Stimulated activated CD4-positive, alpha-beta T cell treated with anti-CD3 and anti-CD28 coated beads, Interleukin-12 subunit alpha, Interleukin-12 subunit beta, amount 100 ng/mL, for 4 hours (primary cell): ENCODE results near the gene PIK3CB.
"Not testable (repeated sequence)": the region's sequence is repeated elsewhere in the genome, so short reads cannot be mapped to it uniquely, and the experiment has no call there.

Experiments used
- DNase-seq: peaks from one replicate; pipeline ENCODE4 v3.0.0-alpha.2; 2020

The PIK3CB gene

DNA sequence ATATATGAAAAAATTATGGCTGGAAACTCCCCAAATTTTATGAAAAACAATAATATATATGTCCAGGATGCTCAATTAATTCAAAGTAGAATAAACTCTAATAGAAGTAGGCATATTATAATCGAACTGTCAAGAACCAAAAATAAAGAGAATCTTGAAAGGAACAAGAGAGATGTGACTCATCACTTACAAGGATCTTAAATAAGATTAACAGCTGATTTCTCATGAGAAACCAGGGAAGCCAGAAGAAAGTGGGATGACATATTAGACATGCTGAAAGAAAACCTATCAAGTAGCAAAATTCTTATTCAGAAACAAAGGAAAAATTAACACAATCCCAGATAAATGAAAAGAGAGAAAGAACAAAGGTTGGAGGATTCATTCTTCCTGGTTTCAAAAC is 159.3 kb downstream of the PIK3CB start:
- DNase-seq = no peak

DNA sequence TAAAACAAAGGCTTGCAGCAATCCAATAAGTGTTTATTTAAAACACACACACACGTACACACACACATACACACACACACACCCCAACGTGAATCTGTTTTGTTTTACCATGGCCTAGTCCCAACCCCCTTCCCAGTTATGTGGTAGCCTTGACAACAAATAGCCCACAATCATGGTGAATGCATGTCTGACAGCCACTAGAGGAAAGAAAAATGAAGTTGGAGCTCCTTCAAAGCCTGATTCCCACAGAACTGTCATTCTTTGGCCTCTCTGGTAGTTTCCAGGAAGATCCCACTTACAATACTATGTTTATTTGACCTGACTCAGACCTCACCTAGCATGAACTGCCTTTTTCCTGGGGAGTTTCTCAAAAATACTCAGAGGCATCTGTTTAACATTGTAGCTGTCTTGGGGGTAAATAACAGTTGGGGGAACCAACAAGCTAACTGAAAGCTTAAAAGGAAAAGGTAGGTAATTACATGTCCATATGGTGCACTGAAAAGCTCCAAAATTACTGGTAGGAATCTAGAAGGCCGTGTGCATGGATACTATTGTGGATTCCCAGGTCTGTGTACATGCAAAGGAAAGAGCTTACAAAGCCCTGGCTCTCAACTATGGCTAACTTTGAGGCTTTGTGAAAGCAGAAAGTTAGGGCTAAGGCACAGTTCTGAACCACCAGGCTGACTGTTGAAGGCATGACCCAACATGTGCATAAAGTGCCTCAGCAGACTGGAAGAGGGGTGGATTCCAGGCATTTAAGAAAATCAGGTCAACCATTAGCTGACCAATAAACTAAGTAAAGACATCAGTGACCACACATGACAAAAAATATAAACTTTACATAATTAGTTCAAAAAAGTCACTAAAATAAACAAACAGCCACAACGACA is 160.8 kb downstream of the PIK3CB start:
- DNase-seq = no peak

DNA sequence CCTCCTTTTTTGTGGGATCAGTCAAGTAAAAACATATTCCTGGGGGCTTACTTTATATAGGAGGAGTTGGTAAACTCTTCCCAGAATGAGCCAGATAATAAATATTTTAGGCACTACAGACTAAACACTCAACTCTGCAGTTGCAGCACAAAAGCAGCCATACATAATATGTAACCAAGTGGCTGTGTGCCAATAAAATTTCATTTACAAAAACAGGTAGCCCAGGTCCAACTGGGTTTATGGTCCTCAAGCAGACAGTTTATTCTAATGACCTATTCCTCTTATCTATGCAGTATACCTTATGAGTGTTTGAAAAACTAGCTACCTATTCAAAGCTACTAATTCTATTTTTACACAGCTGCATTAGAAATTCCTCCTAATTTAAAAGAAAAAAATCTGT is 164.3 kb downstream of the PIK3CB start:
- no peak for DNase-seq

DNA sequence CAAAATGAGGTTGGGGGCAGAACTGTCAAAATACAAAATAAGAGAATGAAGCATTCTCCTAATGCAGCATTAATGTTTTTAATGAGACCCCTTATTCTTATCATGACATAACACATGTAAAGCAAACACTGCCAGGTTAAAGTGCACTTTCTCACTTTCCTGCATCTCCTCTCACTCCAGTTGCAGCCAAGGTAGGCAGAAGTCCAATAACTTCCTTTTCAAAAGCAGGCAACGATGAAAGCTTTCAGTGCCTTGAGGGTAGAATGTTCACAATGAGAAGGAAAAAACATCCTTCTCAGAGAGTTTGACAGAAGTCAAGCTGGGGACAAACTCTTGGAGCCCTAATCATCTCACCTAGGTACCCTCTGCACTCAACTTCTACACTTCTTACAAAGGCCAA is 166.6 kb downstream of the PIK3CB start:
- no peak for DNase-seq

GRCh38 chr3:138657508-138657907 is 177.2 kb downstream of the PIK3CB start:
- no peak for DNase-seq

DNA sequence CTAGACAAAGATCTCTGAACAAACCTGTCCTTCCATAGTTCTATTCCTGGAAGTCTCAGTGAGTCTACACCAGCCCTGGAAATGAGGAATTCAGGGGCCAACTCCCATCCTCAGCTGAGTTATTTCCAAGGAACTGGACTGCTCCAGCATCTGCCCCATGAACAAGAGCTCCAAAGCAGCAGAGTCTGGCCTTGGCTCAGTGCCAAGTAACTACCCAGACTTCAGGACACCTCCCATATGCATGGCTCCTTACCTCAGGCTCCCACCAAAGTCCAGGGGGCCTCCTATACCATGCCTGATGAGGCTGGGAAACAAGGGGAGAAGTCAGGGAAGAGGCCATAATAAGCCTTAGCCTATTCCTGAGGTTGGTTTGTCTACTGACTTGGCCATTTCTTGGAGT is 181.2 kb downstream of the PIK3CB start:
- DNase-seq = no peak

GRCh38 chr3:138649134-138649533 is 185.6 kb downstream of the PIK3CB start:
- DNase-seq = no peak

DNA sequence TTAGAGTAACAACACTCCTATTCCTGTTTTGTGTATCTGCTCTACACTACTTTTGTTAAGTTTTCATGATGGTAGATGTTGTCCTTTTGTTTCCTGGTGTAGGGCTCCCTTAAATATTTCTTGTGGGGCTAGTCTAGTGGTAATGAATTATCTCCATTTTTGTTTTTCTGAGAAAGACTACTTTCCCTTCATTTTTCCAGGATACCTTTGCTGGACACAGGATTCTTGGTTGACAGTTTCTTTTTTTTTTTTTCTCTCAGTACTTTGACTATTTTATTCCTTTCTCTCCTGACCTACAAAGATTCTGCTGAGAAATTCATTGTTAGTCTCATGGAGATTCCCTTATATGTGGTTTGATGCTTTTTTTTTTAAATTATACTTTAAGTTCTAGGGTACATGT is 188.2 kb downstream of the PIK3CB start:
- DNase-seq = no peak

- DNase-seq = no peak
Measured at GRCh38 chr3:138646008-138646407, 188.7 kb downstream of the PIK3CB start.

DNA sequence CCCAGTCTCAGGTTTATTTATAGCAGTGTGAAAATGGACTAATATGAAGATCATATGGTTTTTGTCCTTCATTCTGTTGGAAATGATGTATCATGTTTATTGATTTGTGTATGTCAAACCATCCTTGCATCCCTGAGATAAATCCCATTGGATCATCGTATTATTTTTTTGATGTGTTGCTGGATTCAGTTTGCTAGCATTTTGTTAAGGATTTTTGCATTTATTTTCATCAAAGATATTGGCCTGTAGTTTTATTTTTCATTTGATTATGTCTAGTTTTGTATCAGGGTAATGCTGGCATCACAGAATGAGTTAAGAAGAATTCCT is 191.8 kb downstream of the PIK3CB start:
- no peak for DNase-seq

GRCh38 chr3:138642226-138642926 is 192.4 kb downstream of the PIK3CB start:
- no peak for DNase-seq

- DNase-seq = no peak
Measured at GRCh38 chr3:138640537-138640936, 194.2 kb downstream of the PIK3CB start.

GRCh38 chr3:138638641-138639040 is 196.1 kb downstream of the PIK3CB start:
- no peak for DNase-seq

- DNase-seq = no peak
Measured at GRCh38 chr3:138629526-138629925, 205.2 kb downstream of the PIK3CB start.

DNA sequence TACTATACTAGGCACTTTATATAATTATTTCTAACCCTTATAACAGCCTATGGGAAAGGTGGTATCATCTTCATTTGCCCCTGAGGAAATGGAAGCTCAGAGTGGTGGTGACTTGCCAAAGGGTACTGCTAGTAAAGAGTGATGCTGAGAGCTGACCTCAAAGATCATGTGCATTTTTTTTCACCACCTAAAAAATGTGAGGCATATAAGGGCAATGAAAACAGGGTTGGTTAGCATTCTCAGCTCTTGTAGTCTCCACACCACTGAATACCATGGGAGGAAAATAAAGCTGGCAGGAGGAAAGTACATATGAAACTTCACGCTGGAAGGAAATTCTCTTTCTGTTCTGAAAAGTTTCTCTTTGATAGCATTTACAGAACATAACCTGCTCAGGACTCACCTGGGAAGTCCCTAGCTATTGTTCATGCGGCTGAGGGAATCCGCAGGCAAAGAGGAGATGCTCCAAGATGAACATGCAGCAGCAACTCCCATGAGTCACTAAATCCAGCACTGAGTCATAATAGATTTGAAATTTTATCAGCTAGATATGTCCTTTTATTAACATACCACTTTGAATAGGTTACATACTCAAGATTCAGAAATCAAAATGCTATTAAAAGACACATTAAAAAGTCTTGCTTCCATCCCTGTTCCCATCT is 208.9 kb downstream of the PIK3CB start:
- DNase-seq = no peak

GRCh38 chr3:138624518-138624917 is 210.2 kb downstream of the PIK3CB start:
- DNase-seq = no peak

- DNase-seq = no peak
Measured at GRCh38 chr3:138620431-138620830, 214.3 kb downstream of the PIK3CB start.

DNA sequence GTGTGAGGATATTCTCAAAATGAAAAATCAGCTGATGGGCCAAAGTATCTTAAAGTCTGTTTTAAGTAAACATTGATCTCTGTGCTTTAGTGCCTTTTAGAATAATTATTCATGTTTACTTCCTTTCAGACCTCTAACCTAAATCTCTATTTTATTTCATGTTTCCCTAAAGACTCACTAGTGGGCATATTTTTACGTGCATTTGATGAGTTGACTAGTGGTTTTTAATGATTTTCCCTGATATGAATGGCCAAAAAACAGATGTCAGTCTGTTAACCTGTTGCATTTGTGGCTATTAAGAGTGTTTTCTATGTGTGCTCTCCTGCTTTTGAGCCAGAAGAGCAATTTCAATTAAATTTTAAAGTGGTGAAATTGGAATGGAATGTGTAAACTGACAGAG is 219.3 kb downstream of the PIK3CB start:
- DNase-seq = no peak

GRCh38 chr3:138609898-138610266 is 224.8 kb downstream of the PIK3CB start:
- DNase-seq = no peak

- peak; percentile 58 for DNase-seq
Measured at GRCh38 chr3:138608322-138609135, 226.2 kb downstream of the PIK3CB start, which contains the start of gene FAIM. FAIM (plus strand) TSS chr3:138608771; CDS start chr3:138619727, 10,956 bp downstream.

DNA sequence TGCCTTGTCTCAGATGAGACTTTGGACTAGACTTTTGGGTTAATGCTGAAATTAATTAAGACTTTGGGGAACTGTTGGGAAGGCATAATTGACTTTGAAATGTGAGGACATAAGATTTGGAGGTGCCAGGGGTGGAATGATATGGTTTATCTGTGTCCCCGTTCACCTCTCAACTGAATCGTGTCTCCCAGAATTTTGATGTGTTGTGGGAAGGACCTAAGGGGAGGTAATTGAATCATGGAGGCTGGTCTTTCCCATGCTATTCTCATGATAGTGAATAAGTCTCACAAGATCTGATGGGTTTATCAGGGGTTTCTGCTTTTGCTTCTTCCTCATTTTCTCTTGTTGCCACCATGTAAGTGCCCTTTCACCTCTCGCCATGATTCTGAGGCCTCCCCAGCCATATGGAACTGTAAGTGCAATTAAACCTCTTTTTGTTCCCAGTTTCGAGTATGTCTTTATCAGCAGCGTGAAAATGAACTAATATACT is 230.6 kb downstream of the PIK3CB start:
- DNase-seq = not testable (repeated sequence)
